Anterior cingulate cortex (tissue), 58 donors: ENCODE measurements around the gene ALS2CL.
"Not testable (repeated sequence)": the region's sequence is repeated elsewhere in the genome, so short reads cannot be mapped to it uniquely, and the experiment has no call there.

Experiments
- DNase-seq, 58 donors: peaks; one replicate each; lab custom pipeline; 2025; lab: John Stamatoyannopoulos, UW

Gene ALS2CL

DNA sequence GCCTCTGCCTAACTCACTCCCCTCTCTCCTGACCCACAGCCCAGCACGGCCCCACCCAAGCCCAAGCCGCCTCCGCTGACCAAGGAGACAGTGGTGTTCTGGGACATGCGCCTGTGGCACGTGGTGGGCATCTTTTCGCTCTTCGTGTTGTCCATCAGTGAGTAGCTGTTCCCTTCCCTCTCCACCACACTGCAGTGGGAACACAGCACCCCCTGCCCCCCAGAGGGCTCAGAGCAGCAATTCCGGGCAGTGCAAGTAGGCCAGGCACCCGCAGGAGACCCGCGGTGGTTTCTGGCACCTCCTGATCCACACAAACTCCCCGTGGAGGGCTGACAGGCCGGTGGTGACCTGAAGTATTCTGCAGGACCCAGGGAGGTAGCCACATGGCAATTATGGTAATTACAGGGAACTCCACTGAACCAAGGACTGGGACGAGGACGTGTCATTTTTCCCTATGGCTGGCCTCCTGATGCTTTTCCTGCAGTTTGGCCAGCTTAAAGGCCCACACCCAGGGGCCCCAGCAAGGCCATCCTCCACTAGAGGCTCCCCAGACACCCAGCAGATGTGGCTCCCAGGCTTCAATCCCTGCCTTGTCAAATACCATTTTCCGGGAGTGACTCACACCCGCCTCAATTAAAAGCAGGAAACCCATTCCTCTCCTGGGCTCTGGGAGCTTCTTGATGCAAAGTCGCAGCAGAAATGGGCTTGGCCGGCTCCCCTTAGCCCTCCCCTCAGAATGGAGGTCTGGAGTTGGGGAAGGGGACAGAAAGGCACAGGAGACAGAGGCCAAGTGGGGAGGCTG, 12.5 kb upstream of the ALS2CL start:
- no peak for DNase-seq

DNA sequence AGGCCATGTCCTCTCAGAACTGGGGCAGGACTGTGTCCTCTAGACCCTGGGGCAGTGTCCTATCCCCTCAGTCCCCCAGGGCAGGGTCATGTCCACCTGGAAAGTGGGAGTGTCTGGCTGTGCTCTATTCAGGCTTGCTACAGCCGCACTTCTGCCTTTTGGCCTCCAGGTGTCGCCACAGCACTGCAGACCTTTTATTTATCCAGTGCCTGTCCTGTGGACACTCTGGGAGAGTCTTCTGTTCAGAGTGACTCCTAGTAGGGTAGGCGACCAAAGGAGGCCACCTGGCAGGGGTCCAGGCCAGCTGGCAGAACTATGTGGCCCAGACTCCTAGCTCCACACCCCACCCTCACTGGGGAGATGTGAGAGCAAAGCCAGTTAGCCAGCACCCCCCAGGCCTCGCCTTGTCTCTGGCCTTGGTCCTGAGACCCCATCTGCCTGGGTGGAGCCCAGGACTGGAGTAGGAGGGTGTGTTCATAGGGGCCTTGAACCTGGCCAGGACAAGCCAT, 11.6 kb upstream of the ALS2CL start:
- peak in 52 of 58 donors; percentile 25 to 84 (median 53) for DNase-seq

DNA sequence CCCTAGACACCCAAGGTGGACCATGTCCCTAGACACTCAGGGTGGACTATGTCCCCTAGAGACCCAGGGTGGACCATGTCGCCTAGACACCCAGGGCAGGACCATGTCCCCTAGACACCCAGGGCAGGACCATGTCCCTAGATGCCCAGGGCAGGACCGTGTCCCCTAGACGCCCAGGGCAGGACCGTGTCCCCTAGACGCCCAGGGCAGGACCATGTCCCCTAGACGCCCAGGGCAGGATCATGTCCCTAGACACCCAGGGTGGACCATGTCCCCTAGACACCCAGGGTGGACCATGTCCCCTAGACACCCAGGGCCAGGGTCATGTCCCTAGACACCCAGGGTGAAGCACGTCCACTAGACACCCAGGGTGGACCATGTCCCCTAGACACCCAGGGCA, 10.9 kb upstream of the ALS2CL start:
- DNase-seq, result not testable (repeated sequence)

DNA sequence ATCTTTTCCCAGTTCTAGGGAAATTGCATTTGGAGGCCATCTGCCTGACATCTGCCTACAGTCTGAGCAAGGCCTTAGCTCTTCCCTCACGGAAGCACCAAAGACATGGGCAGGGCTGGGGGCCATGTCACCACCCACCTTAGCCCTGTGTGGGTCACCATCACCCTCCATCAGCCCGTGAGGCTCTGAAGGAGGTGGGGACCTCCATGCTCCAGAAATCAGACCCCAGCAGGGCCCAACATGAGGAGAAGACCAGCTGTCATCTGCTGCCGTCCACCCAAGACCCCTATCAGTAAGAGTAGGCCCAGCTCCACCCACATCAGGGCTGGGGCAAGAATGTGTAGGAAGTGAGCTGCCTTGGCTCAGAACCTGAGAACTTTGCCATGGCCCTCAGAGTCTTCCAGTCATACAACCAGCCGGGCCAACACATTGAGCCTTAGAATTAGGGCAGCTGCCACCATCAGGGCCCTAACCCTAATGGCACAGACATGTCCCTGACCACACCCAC, 9.6 kb upstream of the ALS2CL start:
- DNase-seq, result no peak

DNA sequence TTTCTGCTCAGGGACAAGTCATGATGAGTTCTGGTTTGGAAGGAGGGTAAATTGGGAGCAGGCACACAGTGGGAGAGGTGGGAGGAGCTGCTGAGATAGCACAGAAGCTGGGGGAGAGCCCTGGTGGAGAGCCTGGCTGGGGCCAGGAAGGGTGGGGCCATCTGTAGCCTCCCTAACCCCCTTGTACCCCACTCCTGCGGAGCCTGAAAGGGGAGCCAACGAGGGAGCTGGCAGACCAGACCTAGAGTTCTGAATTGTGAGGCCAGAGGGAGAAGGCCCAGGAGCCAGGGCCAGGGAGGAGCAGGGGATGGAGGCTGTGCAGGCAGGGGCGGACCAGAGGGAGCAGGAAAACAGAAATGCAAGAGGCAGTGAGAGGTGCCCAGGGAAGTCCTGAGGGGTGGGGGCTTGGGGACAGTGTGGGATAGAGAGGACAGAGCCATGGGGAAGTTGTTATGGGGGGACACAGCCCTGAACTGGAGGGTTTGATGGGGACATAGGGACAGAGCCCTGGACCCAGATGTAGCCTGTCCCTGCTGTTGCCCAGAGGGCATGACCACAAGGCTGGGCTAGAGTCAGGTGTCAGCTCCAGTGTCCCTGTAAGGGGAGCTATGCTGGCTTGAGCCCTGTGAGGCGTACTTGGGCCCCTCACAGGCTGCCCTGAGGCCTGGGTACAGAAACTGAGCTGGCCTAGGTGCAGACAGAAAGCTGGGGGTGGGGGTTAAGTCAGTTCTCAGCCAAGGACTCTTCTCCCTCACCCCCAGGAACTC, 8.9 kb upstream of the ALS2CL start:
- DNase-seq, result peak in 9 of 58 donors; percentile 9 to 63 (median 26)

DNA sequence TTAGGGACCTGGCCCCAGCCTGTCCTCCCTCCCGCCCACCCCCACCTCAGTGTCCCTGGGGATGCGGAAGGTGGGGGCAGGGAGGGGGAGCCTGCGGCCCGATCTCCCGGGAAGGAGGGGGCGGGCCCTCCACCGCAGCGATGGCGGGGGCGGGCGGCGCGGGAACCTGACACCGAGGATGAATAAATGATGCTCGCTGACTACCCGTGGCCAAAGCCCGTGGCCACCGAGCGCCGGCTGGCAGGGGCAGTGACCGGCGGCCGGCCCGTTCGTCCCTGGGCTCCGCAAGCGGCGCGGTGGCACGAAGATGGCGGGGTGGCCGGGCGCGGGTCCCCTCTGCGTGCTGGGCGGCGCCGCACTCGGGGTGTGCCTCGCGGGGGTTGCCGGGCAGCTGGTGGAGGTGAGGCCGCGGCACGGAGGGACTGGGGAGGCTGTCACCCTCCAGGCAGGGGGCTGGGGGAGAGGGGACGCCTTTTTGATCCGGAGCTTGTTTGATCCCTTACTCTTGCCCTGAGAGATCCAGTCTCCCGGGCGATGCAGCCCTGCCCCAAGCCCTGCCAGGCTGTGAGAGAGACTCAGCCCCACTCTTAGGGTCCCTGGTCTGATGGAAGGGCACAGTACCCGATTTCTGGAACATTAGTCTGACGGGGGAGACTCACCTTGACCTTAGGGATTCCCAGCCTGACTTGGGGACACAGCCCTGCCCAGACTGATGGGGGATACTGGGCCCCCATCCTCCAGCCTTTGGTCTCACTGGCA, 7.9 kb upstream of the ALS2CL start, which contains the start of gene TMIE:
TMIE (plus strand) TSS at position 212 of the 759 bp plus-strand sequence; CDS start at position 308, 96 bp downstream.
- DNase-seq, result peak in 9 of 58 donors; percentile 28 to 81 (median 47)

DNA sequence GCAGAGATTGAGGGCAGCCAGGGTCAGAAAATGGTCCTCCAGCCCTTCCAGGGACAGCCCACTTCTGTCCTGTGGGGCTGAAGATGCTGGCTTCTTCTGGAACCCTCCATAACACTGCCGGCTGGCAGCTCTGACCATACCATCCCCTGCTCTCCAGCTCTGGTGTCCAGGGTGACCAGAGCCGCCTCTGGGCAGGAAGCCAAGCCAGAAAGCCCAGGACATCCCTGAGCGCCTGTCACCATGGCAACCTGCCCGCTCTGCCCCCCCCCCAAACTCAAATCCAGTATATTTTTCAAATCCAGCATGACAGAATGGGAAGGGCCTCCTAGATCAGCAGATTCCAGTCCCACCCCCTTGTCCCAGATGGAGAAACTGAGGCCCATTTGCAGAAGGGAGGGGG, 7.3 kb upstream of the ALS2CL start:
- DNase-seq, result peak in 47 of 58 donors; percentile 13 to 86 (median 50)

DNA sequence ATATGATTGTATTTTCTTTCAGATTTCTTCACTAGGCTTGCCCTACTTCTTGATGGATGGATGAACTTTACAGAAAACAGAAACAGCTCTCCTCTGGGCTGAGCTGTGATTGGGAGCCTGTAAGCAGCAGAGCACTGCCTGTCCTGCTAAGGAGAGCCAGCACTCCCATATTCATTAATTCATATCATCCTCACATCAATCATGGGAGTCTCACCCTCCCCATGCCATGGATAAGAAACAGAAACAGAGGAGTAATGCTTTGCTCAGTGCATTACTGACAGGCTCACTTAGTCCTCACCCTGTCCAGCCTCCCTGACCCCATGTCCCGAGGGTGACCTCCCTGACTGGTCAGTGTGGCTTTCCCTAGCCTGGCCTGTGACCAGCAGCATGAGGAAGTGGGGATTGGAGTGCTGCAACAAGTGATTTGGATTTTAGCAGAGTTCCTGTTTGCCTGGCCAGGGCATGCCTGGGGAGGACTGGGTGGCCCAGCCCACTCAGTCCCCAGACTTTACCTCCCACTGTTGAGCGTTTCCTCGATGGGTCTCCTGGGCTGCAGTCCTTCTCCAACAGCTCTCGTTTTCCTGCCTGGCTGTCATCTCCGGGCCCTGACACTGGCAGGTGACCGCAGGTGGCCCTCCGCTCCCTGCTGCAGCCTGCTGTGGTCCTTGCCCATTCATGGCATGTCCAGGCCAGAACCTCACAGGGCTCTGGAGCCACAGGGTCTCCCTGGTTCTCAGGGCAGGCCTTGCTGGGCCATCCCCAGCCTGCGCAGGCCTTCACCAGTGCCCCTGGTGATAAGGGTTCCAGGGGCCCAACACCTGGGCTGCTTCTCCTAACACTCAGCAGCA, 6.4 kb upstream of the ALS2CL start:
- DNase-seq, result peak in 18 of 58 donors; percentile 7 to 45 (median 21)

DNA sequence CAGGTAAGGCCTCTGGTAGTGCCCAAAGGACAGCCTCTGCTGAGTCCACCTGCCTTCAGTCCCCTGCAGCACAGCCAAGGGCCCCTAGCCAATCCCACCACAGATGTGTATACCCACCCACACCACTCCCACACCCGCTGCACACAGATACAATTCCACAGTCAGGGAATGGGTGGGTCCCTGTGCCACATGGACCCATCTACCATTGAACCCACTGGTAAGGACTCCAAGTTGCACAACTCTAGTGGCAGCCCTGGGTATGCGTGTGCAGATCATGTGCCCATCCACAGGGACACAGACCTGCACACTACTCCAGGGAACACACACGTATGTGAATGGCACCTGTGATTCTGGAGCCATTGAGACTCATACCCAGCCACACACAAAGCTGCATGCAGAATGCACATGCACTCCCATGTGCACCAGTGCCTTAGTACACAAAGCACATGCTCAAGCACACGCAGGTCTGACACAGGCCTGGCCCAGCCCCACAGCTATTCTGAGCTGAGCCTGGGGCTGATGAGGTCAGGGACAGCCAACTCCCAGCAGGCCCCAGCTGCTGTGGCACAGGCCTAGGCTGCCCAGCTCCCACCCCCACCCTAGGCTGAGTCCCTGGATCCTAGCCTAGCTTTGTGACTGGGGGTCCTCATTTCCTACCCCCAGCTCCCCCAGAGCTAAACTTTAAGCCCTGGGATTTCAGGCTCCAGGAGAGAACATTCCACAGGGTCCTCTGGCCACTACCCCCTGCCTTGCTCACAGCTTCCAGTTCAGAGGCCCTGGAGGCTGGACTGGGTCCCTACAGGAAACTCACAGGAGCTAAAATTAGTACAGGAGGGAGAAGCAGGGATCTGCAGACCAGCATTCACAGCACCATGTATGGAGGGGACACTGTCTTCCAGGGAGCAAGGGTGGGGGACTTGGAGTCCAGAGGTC, 2.7 kb upstream of the ALS2CL start:
- peak in 6 of 58 donors; percentile 9 to 45 (median 19) for DNase-seq

DNA sequence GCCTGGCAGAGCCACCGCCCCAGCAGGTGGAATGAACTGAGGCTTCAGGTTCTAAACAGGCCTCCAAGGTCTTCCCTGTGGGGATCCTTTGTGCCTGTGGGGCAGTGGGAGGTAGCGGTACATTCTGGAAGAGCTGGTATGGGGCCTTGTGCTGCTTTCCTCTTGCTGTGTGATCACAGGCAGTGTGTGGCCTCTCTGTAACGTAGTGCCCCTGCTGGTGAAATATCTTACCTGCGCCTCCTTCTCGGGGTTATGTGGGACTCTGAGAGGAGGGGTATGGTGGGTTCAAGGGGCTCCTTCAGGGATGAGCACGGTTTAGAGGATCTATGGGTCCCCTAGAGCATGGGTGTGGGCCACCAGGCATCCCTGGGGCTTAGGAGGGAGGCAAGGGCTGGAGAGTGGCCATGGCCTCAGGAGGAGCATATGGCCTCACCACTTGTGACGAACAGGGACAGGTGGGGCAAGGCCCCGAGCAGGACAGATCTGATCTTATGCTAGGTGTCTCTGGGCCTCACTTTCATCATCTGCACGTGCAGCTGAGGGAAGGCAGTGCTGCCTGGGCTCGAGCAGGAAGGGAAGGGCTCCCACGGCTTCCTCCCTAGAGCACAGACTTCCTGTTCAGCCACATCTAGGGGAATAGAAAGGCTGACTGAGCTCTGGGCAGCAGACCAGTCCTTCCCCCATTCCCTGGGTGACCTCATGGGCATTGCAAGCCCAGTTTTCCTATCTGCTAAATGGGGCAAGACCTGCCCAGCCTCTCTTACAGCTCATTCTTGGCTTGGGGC, 1.9 kb upstream of the ALS2CL start:
- DNase-seq, result peak in 15 of 58 donors; percentile 7 to 49 (median 20)

DNA sequence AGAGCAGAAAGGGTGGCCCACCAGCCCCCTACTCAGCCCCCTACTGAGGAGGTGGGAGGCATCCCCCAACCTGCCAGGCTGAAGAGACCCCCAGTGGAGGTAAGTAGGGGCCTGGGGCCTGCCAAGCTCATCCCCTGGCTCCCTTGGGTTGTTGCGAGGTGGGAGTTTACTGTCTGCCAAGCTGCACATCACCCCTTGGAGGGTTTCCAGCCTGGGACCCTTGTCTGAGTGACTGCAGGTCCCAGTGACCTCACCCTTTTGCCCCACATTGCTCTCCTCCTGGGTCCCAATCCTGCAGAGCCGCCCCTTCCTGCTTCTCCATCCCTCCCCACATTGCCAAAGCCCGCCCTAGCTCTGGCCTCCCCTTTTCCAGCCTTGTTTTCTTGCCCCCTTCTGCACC, 1.0 kb upstream of the ALS2CL start:
- no peak for DNase-seq

DNA sequence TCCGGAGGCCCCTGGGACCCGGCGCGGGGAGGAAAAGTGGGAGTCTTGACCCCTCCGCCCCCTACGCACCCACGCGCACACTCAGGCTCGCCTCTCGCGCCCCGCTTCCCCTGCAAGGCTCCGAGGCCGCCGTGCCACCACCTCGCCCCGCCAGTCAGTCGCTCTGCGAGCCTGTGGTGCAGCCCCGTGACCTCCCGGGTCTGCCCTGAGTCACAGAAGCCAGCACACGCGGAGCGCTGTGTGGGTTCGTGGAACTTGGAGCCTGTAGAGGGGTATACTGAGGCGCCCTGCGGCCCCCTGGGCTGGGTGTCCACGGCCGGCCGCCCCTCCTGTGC, 380 bp upstream of the ALS2CL start:
- peak in 2 of 58 donors; percentile 31 to 33 for DNase-seq

DNA sequence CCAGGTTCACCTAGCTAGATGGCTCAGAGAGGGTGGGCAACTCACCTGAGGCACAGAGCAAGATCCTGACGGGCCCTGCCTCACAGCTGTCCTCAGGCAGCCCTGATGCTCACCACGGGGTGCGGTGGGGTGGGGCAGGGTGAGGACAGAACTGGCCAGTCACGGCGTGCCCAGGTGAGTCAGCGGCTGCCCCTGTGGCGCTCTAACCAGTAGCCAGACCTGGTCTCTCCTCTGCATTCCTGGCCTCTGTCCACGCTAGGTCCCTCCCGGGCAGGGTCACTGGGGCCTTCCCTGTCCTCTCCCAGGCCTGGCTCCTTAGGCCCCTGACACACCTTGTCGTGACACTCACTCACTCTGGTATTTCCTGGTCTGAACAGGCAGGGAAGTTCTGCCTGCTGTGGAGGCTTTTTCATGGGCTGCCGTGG, 901 bp downstream of the ALS2CL start:
- no peak for DNase-seq

DNA sequence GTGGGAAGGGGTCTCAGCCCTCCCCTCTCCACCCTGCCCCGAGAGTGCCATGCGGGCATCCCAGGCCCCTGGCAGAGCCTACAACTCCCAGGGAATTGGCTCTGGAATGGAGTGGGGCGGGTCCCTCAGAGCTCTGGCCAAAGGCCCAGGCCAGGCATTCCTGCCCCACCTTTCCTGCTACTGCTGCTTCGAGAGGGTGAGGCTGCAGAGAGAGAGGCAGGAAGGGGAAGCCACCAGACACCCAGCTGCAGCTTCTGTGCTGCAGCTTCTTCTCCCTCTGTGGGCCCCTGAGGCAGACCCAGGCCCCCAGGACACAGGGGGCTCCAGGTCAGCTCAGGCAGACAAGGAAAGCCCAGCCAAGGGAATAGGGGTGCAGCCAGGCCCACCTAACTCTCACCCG, 2.7 kb downstream of the ALS2CL start:
- DNase-seq, result no peak

DNA sequence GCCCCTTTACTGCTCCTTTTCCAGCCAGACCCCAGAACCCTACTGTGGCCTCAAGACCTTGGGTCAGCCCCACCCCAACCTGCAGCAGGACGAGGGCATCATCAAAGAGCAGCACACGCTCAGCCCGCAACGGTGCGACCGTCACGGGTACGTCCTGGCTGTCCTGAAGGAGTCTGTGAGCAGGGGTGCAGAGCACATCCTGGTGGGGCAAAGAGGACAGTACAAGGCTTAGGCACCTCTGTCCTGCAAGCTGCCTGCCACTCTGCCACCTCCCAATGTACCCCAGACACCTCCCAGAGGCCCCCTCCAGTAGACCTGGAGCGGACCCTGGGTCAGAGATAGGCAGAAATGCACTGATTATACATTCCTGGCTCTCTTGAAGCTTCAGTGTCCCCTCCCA, 8.0 kb downstream of the ALS2CL start:
- no peak for DNase-seq

DNA sequence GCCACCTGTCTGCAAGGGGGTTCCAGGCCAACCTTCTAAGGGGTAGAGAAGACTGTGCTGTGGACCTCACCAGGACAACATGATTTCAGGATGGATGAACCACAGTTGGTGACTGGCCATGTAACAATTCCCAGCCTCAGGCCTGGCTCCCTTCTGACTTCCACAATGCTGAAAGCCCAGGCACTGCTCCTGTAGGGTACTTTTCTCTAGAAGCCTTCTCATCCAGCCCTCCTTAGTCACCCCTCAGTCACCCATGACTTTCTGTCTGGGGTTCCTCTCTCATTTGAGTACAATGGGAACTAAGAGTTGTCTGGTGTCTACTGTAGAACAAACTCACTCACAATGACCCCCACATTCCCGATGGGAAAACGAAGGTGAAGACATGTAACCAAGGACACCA, 8.6 kb downstream of the ALS2CL start:
- no peak for DNase-seq

DNA sequence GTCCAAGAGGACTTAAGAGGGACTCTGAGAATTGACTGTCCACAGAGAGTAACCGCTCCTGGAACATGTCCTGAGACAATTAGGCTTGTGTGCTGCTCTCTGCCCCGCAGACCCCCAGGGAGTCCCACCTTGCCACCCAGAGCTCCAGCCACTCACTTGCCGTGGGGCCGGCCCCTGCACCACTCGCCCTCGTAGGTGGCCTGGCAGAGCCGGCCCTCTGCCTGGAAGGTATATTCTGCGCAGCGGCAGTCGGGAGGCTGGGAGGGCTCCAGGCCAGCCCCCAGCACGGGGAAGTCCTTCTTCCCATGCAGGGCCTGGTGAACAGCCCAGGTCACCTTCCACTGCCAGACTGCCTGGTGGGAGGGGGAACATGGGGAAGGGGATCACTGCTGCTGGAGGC, 10.5 kb downstream of the ALS2CL start:
- no peak for DNase-seq
